GM12865 (cell line): ENCODE measurements around the gene PLXDC2.

ENCODE experiments used
- DNase-seq: peaks from one replicate; pipeline ENCODE4 v3.0.0; 2010; ENCODE audit warnings: low read depth
- H3K4me3 ChIP-seq: 2 replicates; pipeline ENCODE4 v1.5.1; 2011; ENCODE audit warnings: mild to moderate bottlenecking, low read depth, low read length, control low read depth
- CTCF ChIP-seq: IDR thresholded peaks from 2 replicates; pipeline ENCODE4 v1.5.1; 2011; ENCODE audit warnings: low read length, control low read depth, low read depth, inconsistent platforms; ENCODE audit not compliant: insufficient read depth; ENCODE audit errors: missing control alignments

The PLXDC2 gene

DNA sequence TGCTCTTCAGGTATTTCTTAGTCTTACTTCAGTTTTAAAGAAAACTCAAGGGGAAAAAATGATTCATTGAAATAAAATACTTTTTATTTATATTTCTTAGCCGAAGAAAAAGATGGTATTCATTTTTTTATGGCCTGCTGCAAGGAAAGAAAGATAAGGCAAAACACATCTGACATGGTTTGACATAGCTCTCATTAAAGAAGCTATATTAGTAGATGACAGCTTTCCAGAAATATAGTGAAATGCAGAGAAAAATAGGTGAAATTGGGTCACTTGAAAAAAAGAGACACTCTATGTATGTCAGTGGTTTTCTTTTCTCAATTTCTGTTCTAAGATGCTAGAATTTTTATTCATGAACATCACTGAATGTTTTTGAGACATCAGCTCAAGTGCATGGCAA, 438.3 kb downstream of the PLXDC2 start:
- no peak for TF ChIP-seq CTCF
- no peak overlapping the region for H3K4me3 ChIP-seq
- DNase-seq, result no peak

GRCh38 chr10:20256969-20257368, 440.7 kb downstream of the PLXDC2 start:
- no peak overlapping the region for H3K4me3 ChIP-seq
- no peak for TF ChIP-seq CTCF
- DNase-seq, result no peak

DNA sequence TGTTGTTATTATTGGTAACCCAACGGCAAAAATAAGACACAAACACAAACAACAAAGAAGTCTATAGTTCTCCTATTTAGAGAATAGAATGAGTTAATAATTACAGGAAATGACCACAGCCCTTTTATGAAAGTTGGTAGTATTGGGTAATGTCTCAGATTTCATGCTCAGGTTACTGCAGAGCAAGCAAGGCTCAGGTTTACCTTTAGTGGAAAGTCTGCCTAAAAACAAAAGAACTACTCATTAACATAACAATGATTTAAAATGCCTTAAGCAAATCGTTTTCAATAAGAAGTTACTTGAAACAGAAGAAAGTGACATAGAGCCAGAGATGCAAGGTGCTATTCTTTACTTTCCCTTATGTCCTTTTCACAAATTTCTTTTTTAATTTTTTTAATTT, 441.2 kb downstream of the PLXDC2 start:
- H3K4me3 ChIP-seq, result no peak overlapping the region
- no peak for DNase-seq
- TF ChIP-seq CTCF, result no peak

GRCh38 chr10:20265146-20265545, 448.9 kb downstream of the PLXDC2 start:
- no peak for TF ChIP-seq CTCF
- H3K4me3 ChIP-seq, result no peak overlapping the region
- DNase-seq, result no peak

GRCh38 chr10:20267734-20268133, 451.5 kb downstream of the PLXDC2 start:
- no peak overlapping the region for H3K4me3 ChIP-seq
- DNase-seq, result no peak
- no peak for TF ChIP-seq CTCF

DNA sequence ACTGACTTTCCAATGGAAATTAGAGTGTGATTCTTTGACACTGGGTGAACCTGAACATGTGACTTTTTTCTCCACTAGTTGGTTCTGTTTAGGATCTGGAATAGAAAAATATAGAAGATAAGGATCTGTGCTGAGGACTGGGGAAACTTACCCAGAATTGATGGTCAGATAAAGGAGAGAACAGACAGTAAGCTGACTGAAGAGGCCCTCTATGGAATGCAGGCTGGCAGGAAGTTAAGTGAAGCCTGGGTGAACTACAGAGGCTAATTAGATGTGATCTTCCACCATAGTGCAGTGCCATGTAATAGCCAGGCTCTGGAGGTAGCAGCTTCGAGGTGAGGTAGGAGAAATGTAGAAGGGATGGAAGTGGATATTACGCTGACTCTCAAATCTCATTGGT, 455.3 kb downstream of the PLXDC2 start:
- no peak for TF ChIP-seq CTCF
- no peak overlapping the region for H3K4me3 ChIP-seq
- no peak for DNase-seq

GRCh38 chr10:20272608-20273007, 456.4 kb downstream of the PLXDC2 start:
- no peak for TF ChIP-seq CTCF
- H3K4me3 ChIP-seq, result no peak overlapping the region
- no peak for DNase-seq
